Measurements from ENCODE around the gene ASB3. TPM values are rescaled to one million over a fixed set of nuclear protein-coding genes. Genes with fewer than 3 reads are reported as not detected.

ASB3 gene
- total and polyA plus RNA-seq, 2 donors (not counting 1 experiment from before 2014, with no cell fraction given) = 15.9 to 30.7 TPM

DNA sequence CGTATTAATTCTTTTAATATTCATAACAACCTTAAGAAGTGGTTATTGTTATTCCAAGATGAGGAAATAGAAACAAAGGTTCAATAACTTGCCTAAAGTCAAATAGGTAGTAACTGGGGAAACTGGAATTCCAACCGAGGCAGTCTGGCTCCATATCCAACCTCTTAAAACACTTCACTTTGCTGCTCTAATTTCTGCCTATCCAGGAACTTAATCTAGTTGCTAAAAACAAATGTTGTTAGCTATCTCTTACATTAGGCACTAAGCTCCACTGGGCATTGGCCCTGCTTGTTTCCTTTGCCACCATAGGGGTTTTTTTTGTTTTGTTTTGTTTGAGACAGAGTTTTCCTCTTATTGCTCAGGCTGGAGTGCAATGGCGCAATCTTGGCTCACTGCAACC is 24.8 kb upstream of the ASB3 start:
- no peaks in the 10 kb centered on the region for H4K20me1 ChIP-seq (ENCODE audit: control insufficient read depth, insufficient read depth, low read length, poor library complexity, severe bottlenecking)
- peaks cover 24 to 79% of the 10 kb centered on the region in 2 experiments for H3K36me3 ChIP-seq (replicated peaks in 1 of 2; ENCODE audit: control extremely low read depth in 1 of 2, control insufficient read depth in 1 of 2, extremely low read depth in 1 of 2, insufficient read depth in 2 of 2, low read length in 1 of 2)
- H3K27me3 ChIP-seq (replicated peaks in 1 of 4; ENCODE audit: control extremely low read depth in 1 of 4, control insufficient read depth in 3 of 4, insufficient read depth in 4 of 4, low read length in 3 of 4) = no peaks in the 10 kb centered on the region
- H3K4me2 ChIP-seq (replicated peaks; ENCODE audit: low read depth, low read length, poor library complexity, severe bottlenecking) = no peak overlapping the region
- H3K27ac Mint-ChIP-seq = no peak overlapping the region
- no peaks in the 10 kb centered on the region for H3K9me3 Mint-ChIP-seq (ENCODE audit: insufficient read depth)
- H3K27me3 Mint-ChIP-seq = no peaks in the 10 kb centered on the region
- H3K9ac ChIP-seq (ENCODE audit: low read length) = no peak overlapping the region
- H3K4me1 ChIP-seq (ENCODE audit: control insufficient read depth in 2 of 2, insufficient read depth in 2 of 2, low read length in 2 of 2) = no peaks in the 10 kb centered on the region
- H3K4me1 Mint-ChIP-seq = no peaks in the 10 kb centered on the region
- no peaks in the 10 kb centered on the region for H3K79me2 ChIP-seq (ENCODE audit: control insufficient read depth, insufficient read depth, low read length)
- ChIA-PET POLR2A (no interaction called here), CTCF (no interaction called here)
- no peak overlapping the region for H3K27ac ChIP-seq (ENCODE audit: low read length in 2 of 2)
- no peaks in the 10 kb centered on the region for H3K9me3 ChIP-seq (ENCODE audit: control extremely low read depth in 1 of 3, control insufficient read depth in 2 of 3, insufficient read depth in 1 of 3, low read length in 2 of 3)
- TF ChIP-seq EZH2 (IDR thresholded peaks at IDR 0.05; ENCODE audit: borderline replicate concordance, insufficient read depth, low read depth, low read length, poor library complexity, severe bottlenecking) = no peak
- TF ChIP-seq, protein P1, sequence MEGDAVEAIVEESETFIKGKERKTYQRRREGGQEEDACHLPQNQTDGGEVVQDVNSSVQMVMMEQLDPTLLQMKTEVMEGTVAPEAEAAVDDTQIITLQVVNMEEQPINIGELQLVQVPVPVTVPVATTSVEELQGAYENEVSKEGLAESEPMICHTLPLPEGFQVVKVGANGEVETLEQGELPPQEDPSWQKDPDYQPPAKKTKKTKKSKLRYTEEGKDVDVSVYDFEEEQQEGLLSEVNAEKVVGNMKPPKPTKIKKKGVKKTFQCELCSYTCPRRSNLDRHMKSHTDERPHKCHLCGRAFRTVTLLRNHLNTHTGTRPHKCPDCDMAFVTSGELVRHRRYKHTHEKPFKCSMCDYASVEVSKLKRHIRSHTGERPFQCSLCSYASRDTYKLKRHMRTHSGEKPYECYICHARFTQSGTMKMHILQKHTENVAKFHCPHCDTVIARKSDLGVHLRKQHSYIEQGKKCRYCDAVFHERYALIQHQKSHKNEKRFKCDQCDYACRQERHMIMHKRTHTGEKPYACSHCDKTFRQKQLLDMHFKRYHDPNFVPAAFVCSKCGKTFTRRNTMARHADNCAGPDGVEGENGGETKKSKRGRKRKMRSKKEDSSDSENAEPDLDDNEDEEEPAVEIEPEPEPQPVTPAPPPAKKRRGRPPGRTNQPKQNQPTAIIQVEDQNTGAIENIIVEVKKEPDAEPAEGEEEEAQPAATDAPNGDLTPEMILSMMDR (IDR thresholded peaks at IDR 0.05) = no peak
- 80% methylated on average over 1 of the region's 3 CpGs for WGBS (ENCODE audit: insufficient coverage)
- H2AFZ ChIP-seq (ENCODE audit: insufficient read depth, low read depth, low read length, poor library complexity, severe bottlenecking) = no peak overlapping the region
- no peak overlapping the region for H3K4me3 Mint-ChIP-seq
- ATAC-seq (ENCODE audit: low read depth) (no peak), DNase-seq (no peak)
- H3K4me3 ChIP-seq (ENCODE audit: control extremely low read depth in 1 of 5, extremely low read depth in 1 of 5, insufficient read depth in 1 of 5, low read depth in 2 of 5, low read length in 4 of 5) = no peak overlapping the region
- intact Hi-C loops (cut with micrococcal nuclease) = no loop called here

- CTCF ChIA-PET = no interaction called here
Observed at GRCh38 chr2:53802617-53803151, 15.9 kb upstream of the ASB3 start.

More at GRCh38 chr2:53802617-53803151, 15.9 kb upstream of the ASB3 start:
- no peak overlapping the region for H3K4me3 Mint-ChIP-seq
- no peaks in the 10 kb centered on the region for H3K27me3 ChIP-seq (replicated peaks in 1 of 4; ENCODE audit: control extremely low read depth in 1 of 4, control insufficient read depth in 3 of 4, insufficient read depth in 4 of 4, low read length in 3 of 4)
- H2AFZ ChIP-seq (ENCODE audit: insufficient read depth, low read depth, low read length, poor library complexity, severe bottlenecking) = no peak overlapping the region
- no peak overlapping the region for H3K27ac ChIP-seq (ENCODE audit: low read length in 2 of 2)
- WGBS (ENCODE audit: insufficient coverage) = 93% methylated on average over 4 of the region's 7 CpGs
- DNase-seq (no peak), ATAC-seq (ENCODE audit: low read depth) (no peak)
- peaks cover 16 to 69% of the 10 kb centered on the region in 2 experiments for H3K36me3 ChIP-seq (replicated peaks in 1 of 2; ENCODE audit: control extremely low read depth in 1 of 2, control insufficient read depth in 1 of 2, extremely low read depth in 1 of 2, insufficient read depth in 2 of 2, low read length in 1 of 2)
- H3K9me3 ChIP-seq (ENCODE audit: control extremely low read depth in 1 of 3, control insufficient read depth in 2 of 3, insufficient read depth in 1 of 3, low read length in 2 of 3) = no peaks in the 10 kb centered on the region
- no peak overlapping the region for H3K4me2 ChIP-seq (replicated peaks; ENCODE audit: low read depth, low read length, poor library complexity, severe bottlenecking)
- no peaks in the 10 kb centered on the region for H3K4me1 ChIP-seq (ENCODE audit: control insufficient read depth in 2 of 2, insufficient read depth in 2 of 2, low read length in 2 of 2)
- H3K79me2 ChIP-seq (ENCODE audit: control insufficient read depth, insufficient read depth, low read length) = no peaks in the 10 kb centered on the region
- no peak overlapping the region for H3K4me3 ChIP-seq (ENCODE audit: control extremely low read depth in 1 of 5, extremely low read depth in 1 of 5, insufficient read depth in 1 of 5, low read depth in 2 of 5, low read length in 4 of 5)
- no peak overlapping the region for H3K27ac Mint-ChIP-seq
- H3K4me1 Mint-ChIP-seq = no peaks in the 10 kb centered on the region
- intact Hi-C loops (cut with micrococcal nuclease) = no loop called here
- POLR2A ChIA-PET = no interaction called here
- no peak overlapping the region for H3K9ac ChIP-seq (ENCODE audit: low read length)
- no peaks in the 10 kb centered on the region for H4K20me1 ChIP-seq (ENCODE audit: control insufficient read depth, insufficient read depth, low read length, poor library complexity, severe bottlenecking)
- TF ChIP-seq, protein P1 (IDR thresholded peaks at IDR 0.05) = no peak
- no peak for TF ChIP-seq EZH2 (IDR thresholded peaks at IDR 0.05; ENCODE audit: borderline replicate concordance, insufficient read depth, low read depth, low read length, poor library complexity, severe bottlenecking)
- no peaks in the 10 kb centered on the region for H3K27me3 Mint-ChIP-seq
- H3K9me3 Mint-ChIP-seq (ENCODE audit: insufficient read depth) = no peaks in the 10 kb centered on the region

All from B cell (primary cell).